PC-9 (cell line): ENCODE measurements around the gene RUNX3. TPM values are rescaled to one million over a fixed set of nuclear protein-coding genes. Genes with fewer than 3 reads are reported as not detected.

Experiments used
- BruUV-seq: library from RNA; stranded (reverse); fragments of 400-500 nt; replicated peaks from 2 replicates; lab custom pipeline; 2021; lab: Mats Ljungman, UMichigan
- CTCF ChIA-PET: fragments of 300-600 bp; sonication (Branson Sonifier 250); formaldehyde crosslinking; loops from one replicate; lab custom pipeline; 2022; ENCODE audit warnings: antibody characterized with exemption; lab: Charles Lee
- POLR2A ChIA-PET: fragments of 300-600 bp; sonication (Branson Sonifier 250); formaldehyde crosslinking; loops from one replicate; lab custom pipeline; 2022; ENCODE audit warnings: antibody characterized with exemption; ENCODE audit not compliant: unreplicated experiment; lab: Charles Lee
- DNase-seq, 2 experiments: peaks; one replicate each; pipeline versions ENCODE4 v3.0.0 to v3.0.0-alpha.2; 2015 to 2022; ENCODE audit warnings: mixed read lengths in 1 of 2
- H2AFZ ChIP-seq: fragments of 200-600 bp; sonication (generic); 2 replicates; pipeline ENCODE4 v1.8.1; 2017; ENCODE audit warnings: antibody characterized with exemption
- H3F3A ChIP-seq: fragments of 200-600 bp; sonication (generic); 2 replicates; pipeline ENCODE4 v1.8.1; 2017; ENCODE audit warnings: antibody characterized with exemption, mild to moderate bottlenecking, low read depth; ENCODE audit not compliant: insufficient read depth
- H3K27ac ChIP-seq: fragments of 200-600 bp; sonication (generic); 2 replicates; pipeline ENCODE4 v1.6.1; 2016; ENCODE audit warnings: mixed run types
- H3K27me3 ChIP-seq: fragments of 200-600 bp; sonication (generic); 2 replicates; pipeline ENCODE4 v1.6.1; 2016; ENCODE audit warnings: low read depth, mixed run types; ENCODE audit not compliant: insufficient read depth
- H3K36me3 ChIP-seq: fragments of 200-600 bp; sonication (generic); 2 replicates; pipeline ENCODE4 v1.6.1; 2016; ENCODE audit warnings: low read depth, mixed run types
- H3K4me1 ChIP-seq: fragments of 200-600 bp; sonication (generic); replicated peaks from 2 replicates; pipeline ENCODE4 v1.6.1; 2016; ENCODE audit warnings: mixed run types; ENCODE audit not compliant: insufficient read depth
- H3K4me2 ChIP-seq: fragments of 200-600 bp; sonication (generic); 2 replicates; pipeline ENCODE4 v1.6.1; 2017; ENCODE audit warnings: mixed run types
- H3K4me3 ChIP-seq: fragments of 200-600 bp; sonication (generic); 2 replicates; pipeline ENCODE4 v1.6.1; 2016; ENCODE audit warnings: mixed run types
- H3K79me2 ChIP-seq: fragments of 200-600 bp; sonication (generic); 2 replicates; pipeline ENCODE4 v1.6.1; 2017; ENCODE audit warnings: low read depth, mixed run types
- H3K9me2 ChIP-seq: fragments of 200-600 bp; sonication (generic); 2 replicates; pipeline ENCODE4 v1.8.1; 2017; ENCODE audit warnings: mild to moderate bottlenecking; ENCODE audit not compliant: insufficient read depth
- H3K9me3 ChIP-seq: fragments of 200-600 bp; sonication (generic); 2 replicates; pipeline ENCODE4 v1.8.1; 2016; ENCODE audit warnings: low read depth; ENCODE audit not compliant: insufficient read depth
- H4K20me1 ChIP-seq: fragments of 200-600 bp; sonication (generic); 2 replicates; pipeline ENCODE4 v1.8.1; 2017; ENCODE audit not compliant: insufficient read depth
- CTCF ChIP-seq: fragments of 200-600 bp; sonication (generic); conservative IDR thresholded peaks from 2 replicates; pipeline ENCODE4 v1.6.1; 2017; ENCODE audit warnings: mixed run types, antibody characterized with exemption, mild to moderate bottlenecking, moderate library complexity
- EZH2 ChIP-seq: fragments of 200-600 bp; sonication (generic); IDR thresholded peaks from 2 replicates; pipeline ENCODE4 v1.8.0; 2017; ENCODE audit warnings: antibody characterized with exemption, low read depth
- intact Hi-C: fragments of 100-400 bp; cut with micrococcal nuclease; formaldehyde crosslinking; loops from one replicate; pipeline ENCODE4 v1.10.0; 2022; ENCODE audit not compliant: unreplicated experiment
- total RNA-seq: library from RNA; stranded (reverse); gene quantifications from 2 replicates; pipeline ENCODE4 v1.2.3, GENCODE V29; 2021

RUNX3 gene
- total RNA-seq, 1 experiment from 2014 or later: not detected

DNA sequence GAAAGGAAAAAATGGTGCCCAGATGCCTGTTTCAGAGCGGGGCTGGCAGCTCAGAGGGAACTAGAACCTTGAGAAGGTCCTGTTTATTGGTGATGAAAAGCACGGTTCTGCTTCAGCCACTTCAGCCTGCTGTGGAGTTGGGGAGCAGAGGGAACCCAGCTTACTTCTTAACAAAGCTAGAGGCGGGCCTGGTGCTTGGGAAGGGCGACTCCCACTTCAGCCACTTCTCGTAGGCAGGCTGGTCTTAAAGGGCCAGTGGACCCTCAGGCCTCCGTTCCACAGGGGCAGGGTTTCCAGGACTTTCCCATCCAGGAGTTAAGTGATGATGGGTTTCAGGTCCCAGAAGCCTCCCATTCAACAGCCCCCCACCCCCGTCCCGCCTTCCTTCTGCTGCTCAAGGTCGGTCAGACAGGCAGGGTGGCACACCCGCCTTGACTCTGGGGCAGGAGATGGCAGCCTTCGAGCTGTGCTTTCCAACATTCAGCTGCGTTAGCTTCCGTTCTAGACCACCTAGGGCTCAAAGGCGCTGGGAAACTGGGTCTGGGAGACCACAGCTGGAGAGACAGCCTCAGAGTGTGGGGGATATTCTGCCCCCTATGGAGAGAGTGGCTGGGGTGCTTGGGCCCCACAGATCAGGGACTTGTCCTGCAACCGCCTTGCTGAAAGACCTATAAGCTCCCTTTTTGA lies 3.4 kb downstream of the RUNX3 start:
- BruUV-seq: no TSS peak
- no peaks in the 10 kb centered on the region for H3F3A ChIP-seq
- no peaks in the 10 kb centered on the region for H3K4me1 ChIP-seq
- POLR2A ChIA-PET: no interaction called here
- no peak overlapping the region for H3K4me2 ChIP-seq
- CTCF ChIA-PET: no interaction called here
- no peaks in the 10 kb centered on the region for H3K36me3 ChIP-seq
- no peak overlapping the region for H2AFZ ChIP-seq
- H3K79me2 ChIP-seq: no peaks in the 10 kb centered on the region
- DNase-seq: no peak
- no peak overlapping the region for H3K27ac ChIP-seq
- TF ChIP-seq EZH2: no peak
- TF ChIP-seq CTCF: no peak
- no peaks in the 10 kb centered on the region for H3K9me2 ChIP-seq
- H3K4me3 ChIP-seq: no peak overlapping the region
- H4K20me1 ChIP-seq: no peaks in the 10 kb centered on the region
- intact Hi-C loops: loop anchor here (1.0 kb wide), 1 partner anchor 35 kb away; no protein-coding TSS in a partner anchor
- no peaks in the 10 kb centered on the region for H3K9me3 ChIP-seq
- peaks cover 9% of the 10 kb centered on the region; the same call in 1 of the 2 replicates for H3K27me3 ChIP-seq

DNA sequence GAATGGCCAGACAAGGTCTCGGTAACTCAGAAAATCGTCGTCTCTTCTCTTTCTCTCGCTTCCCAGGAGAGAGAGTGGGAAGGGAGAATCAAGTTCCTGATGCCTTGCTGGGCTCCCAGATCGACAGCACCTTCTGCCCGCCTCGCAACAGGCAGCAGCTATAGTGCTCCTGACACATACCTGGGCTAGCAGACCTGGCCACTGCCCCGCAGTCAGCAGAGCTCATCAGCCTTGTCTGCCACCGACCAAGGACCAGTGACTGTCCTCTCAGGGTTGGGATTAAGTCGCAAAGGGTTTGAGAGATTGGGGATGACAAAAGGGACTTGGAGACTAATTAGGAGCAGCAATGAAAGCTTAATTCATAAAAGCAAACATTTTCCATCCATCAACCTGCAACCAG lies 4.1 kb downstream of the RUNX3 start:
- Histone ChIP-seq H3K9me3 (no peaks in the 10 kb centered on the region), H3K27me3 (peaks cover 9% of the 10 kb centered on the region; the same call in 1 of the 2 replicates), H2AFZ (no peak overlapping the region), H3K27ac (no peak overlapping the region), H4K20me1 (no peaks in the 10 kb centered on the region), H3K9me2 (no peaks in the 10 kb centered on the region), H3F3A (no peaks in the 10 kb centered on the region), H3K79me2 (no peaks in the 10 kb centered on the region), H3K4me2 (no peak overlapping the region), H3K36me3 (no peaks in the 10 kb centered on the region), H3K4me3 (no peak overlapping the region), H3K4me1 (no peaks in the 10 kb centered on the region)
- ChIA-PET CTCF (no interaction called here), POLR2A (no interaction called here)
- no peak for TF ChIP-seq EZH2
- TF ChIP-seq CTCF: no peak
- intact Hi-C loops: loop anchor here (1.0 kb wide), 1 partner anchor 35 kb away; no protein-coding TSS in a partner anchor
- no peak for DNase-seq
- no TSS peak for BruUV-seq

GRCh38 chr1:24925082-24925779 lies 4.8 kb downstream of the RUNX3 start:
- H3F3A ChIP-seq: no peaks in the 10 kb centered on the region
- no TSS peak for BruUV-seq
- DNase-seq: no peak
- H3K4me2 ChIP-seq: no peak overlapping the region
- H3K27ac ChIP-seq: no peak overlapping the region
- CTCF ChIA-PET: no interaction called here
- no peaks in the 10 kb centered on the region for H3K9me3 ChIP-seq
- no peaks in the 10 kb centered on the region for H3K79me2 ChIP-seq
- H3K4me3 ChIP-seq: no peak overlapping the region
- TF ChIP-seq EZH2 (no peak), CTCF (no peak)
- intact Hi-C loops: no loop called here
- H3K36me3 ChIP-seq: no peaks in the 10 kb centered on the region
- H3K9me2 ChIP-seq: no peaks in the 10 kb centered on the region
- H2AFZ ChIP-seq: no peak overlapping the region
- peaks cover 9% of the 10 kb centered on the region; the same call in 1 of the 2 replicates for H3K27me3 ChIP-seq
- no peaks in the 10 kb centered on the region for H4K20me1 ChIP-seq
- POLR2A ChIA-PET: no interaction called here
- H3K4me1 ChIP-seq: no peaks in the 10 kb centered on the region
